HG03521 (cell line): ENCODE results near the gene ARHGAP26.

ENCODE experiments used
- ATAC-seq: cut with Tn5 transposase; IDR thresholded peaks from one replicate; pipeline ENCODE4 v1.9.1; 2021; ENCODE audit warnings: mild to moderate bottlenecking, moderate library complexity; ENCODE audit not compliant: unreplicated experiment

Gene ARHGAP26

DNA sequence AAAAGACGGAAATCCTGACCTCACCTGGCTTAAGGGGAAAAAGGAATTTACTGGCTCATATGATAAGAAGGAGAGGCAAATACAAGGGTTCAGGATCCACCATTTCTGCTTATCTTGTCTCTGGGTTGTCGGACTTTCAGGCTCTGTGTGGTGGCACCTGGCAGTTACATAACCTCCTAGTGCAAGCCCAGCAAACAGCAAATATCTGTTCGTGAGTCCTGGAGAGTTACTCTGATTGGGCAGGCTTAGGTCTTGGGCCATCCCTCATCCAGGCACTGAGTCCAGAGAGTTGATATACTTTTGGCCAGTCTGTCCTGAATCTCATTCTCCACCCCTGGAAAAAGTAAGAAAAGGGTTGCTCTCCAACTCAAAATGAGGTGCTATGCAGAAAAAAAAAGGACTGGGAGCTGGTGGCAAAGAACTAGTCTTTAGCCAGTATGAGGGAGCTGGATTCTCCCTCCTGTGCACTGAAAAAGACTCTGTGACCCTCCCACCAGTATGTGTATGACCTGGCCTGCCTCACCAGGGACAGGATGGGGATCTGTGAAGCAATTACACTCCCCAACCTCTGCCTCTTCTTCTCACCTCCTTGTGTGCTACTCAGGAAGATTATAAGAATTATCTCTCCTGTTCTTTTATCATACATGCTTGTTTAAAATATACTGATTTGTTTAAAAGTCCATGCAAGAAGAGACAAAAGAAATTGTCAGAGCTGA lies 282.9 kb downstream of the ARHGAP26 start:
- no peak for ATAC-seq

DNA sequence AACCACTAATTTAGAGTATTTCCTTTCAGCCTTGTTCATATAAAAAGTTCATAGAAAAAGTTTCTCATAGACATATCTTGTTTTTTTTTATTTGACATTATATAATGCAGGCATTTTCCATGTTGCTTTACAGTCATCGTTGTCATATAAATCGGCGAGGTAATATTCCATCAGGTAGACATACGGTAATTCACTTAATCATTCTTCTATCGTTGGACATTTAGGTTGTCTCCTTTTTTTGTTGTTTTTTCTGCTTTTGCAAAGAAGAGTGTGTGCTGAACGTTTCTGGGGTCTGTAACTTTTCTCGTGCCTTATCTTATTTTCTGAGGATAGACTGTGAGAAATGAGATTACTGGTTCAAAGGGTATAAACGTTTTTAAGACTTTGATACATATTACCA lies 283.6 kb downstream of the ARHGAP26 start:
- no peak for ATAC-seq

- peak; percentile 43 for ATAC-seq
Measured at GRCh38 chr5:143054480-143054941, 284.3 kb downstream of the ARHGAP26 start.

GRCh38 chr5:143055596-143056338 lies 285.6 kb downstream of the ARHGAP26 start:
- ATAC-seq: no peak

DNA sequence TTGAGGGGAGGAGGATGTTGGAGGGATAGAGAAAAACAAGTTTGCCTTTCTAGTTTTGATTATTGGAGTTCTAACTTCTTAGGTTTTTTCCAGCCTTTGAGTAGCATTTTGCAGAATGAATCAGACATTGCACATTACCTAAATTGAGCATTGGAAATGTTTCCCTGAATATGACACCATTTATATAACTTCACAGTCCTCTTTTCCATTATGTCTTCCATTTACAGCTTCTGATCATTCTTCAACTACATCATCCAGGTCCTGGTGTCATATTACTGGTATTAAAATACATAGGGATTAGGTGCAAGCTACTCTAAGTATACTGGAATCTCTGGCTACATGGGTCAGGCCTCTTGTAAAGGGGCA lies 286.1 kb downstream of the ARHGAP26 start:
- ATAC-seq: no peak

- peak; percentile 41 for ATAC-seq
Measured at GRCh38 chr5:143056792-143057579, 286.8 kb downstream of the ARHGAP26 start.

- peak; percentile 48 for ATAC-seq
Measured at GRCh38 chr5:143057580-143057999, 287.4 kb downstream of the ARHGAP26 start.

DNA sequence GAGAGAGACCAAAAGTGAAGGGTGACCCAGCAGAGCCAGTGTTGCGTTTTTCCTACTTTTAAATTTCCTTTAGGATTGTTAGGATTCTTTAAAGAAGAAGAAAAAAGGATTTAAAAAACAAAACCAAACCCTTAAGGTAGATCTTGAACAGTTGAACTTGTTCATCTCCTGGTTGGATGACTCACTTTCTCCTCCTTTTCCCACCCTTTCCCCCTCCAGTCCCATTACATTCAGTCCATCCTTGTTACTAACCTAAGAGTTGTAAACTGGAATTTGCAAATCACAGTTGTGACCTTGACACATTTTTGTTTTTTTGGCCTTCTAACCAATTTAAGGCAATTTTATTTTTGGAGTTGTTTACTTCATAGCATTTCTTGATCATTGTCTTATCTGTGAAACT lies 289.2 kb downstream of the ARHGAP26 start:
- no peak for ATAC-seq

GRCh38 chr5:143059976-143060765 lies 290.0 kb downstream of the ARHGAP26 start:
- no peak for ATAC-seq

GRCh38 chr5:143061161-143061945 lies 291.2 kb downstream of the ARHGAP26 start:
- no peak for ATAC-seq

- no peak for ATAC-seq
Measured at GRCh38 chr5:143062379-143062778, 292.2 kb downstream of the ARHGAP26 start.

DNA sequence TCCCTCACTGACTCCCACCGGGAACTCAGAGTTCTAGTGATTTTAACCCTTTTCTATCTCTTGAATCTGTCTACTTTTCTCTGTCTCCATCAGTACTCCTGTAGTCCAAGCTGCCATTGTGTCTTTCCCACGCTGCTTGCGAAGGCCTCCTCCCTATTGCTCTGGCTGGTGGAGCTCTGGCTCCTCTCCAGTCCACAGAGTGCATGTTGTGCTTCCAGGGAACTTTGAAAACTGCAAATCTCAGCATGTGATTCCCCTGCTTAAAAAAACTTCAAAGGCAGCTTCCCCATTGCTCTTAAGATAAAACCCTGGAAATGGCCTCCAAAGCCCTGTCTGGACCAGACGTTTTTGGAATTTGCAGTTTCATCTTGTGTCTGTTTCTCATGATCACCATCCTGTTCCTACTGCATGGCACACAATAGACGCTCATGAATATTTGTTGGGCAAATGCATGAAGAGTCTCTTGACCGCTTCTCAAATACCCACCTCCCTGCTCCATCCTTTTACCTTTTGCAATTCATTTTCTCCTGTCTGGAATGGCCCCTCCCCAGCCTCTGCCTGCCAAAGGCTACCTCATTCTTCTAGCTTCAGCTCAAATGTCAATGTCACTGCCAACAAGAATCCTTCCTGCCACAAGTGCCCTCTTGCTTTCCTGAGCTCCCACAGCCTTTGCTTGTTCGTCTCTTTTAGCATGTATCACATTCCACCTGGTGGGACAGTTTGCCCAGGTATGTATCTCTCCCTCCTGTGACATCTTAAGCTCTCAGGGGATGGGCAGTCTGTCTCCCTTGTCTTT lies 293.2 kb downstream of the ARHGAP26 start:
- no peak for ATAC-seq

DNA sequence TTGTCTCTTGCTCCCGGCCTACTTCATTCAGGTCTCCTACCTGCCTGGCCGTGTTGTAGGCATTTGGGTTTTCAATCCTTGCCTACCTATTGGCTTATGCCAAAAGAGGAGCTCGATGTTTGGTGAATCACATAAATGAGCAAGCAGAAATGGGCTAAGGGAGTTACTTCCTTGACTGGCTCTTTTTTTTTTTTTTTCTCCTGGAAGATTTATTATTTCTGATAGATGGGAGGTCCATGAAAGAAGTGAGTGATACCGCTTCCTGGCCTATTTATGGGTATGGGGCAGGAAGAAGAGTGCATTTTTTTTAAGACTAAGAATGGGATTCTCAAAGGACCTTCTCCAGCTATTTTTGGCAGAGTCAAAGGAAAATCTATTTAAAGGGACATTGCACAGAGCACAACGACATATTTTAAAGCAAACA lies 294.1 kb downstream of the ARHGAP26 start:
- no peak for ATAC-seq

GRCh38 chr5:143064676-143065075 lies 294.5 kb downstream of the ARHGAP26 start:
- ATAC-seq: no peak

DNA sequence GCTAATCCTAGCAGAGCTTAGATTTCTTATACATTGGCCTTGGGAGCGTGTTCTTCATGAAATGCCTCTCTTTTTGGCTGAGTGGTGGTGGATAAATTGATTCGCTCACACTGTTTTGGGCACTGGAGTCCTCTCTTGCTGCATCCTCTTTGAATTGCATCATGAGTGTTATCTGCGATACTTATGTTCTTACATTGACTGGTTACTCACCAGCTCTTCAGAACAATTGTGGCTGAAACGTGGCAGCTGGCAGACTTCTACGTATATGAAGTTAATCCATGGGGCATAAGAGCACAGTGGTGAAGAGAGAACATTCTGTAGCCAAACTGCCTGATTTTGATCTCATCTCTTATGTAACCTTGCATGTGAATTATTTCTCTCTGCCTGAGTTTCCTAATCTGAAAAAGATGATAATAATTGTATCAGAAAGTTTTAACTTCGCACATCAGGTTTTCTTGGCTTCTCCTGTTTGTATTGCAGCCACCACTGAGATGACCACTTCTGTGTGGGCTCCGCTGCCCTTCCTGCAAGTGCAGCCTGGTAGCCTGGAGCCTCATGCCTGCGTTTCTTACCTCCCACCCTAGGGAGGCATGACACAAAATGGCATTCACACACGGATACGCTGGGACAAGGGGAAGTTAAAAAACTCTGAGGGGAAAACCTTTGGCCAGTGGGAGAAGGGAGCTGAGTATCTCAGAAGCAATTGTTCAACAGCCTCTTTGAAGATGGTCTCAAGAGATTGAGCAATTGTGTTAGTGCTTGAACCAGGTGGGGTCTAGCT lies 295.2 kb downstream of the ARHGAP26 start:
- no peak for ATAC-seq

GRCh38 chr5:143065996-143066522 lies 295.9 kb downstream of the ARHGAP26 start:
- no peak for ATAC-seq

DNA sequence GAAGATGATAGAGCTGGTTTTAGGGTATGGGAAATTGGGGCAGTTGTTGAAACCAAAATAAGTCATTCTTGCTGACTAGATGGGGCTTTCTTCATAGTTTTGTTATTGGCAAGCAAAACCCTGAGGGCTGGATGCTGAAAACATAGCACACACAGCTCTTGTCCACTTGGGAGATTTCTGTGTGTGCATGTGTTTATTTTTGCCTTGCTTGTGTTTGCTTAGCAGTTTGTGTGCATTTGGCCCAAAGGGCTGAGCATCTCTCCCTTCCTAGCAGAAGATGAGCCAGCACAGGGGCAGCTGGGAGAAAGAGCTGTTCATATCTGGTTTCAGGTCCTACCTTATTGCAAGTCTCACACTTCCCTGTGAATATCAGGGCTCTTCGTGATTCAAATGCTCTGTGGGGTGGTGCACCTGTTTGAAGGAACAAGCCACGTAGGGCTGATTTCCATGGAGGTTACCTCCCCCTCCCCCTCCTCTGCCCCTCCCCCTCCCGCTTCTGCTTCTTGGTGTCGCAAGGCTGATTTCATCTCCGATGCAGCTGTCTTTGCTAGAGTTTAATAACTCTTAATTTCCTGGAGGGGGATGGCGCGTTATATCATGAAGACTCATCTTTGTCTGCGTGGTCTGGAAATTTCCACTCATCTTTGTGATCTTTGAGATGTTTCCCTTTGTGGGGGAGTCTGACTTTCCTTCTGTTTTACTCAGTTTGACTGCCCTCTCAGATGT lies 296.5 kb downstream of the ARHGAP26 start:
- no peak for ATAC-seq
